Measurements from ENCODE around the gene KLHL42. TPM values are rescaled to one million over a fixed set of nuclear protein-coding genes. Genes with fewer than 3 reads are reported as not detected.

Gene KLHL42
- total RNA-seq, 1 donor from 2014 or later: 21.3 TPM

DNA sequence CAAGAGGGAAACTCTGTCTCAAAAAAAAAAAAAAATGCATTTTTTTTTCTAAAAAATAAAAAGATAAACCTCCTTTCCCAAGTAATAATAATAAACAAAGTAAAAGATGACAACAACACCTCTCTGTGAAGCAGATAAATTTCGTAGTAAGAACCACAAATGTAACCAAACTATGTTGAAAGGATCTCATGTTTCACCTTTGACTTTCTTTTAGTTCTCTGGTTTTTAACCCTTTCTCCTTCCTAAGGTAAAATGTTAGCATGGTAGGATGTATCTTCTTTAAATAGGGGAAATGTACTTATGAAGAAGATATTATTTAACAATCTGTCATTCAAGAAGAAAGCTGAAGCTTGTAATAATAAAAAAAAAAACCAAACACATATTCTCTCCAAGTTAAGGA lies 1.8 kb upstream of the KLHL42 start:
- DNase-seq (ENCODE audit: low read depth) (no peak), FAIRE-seq (no peak)
- no peak overlapping the region for H3K4me3 ChIP-seq (ENCODE audit: low read depth, low read length)
- H3K36me3 ChIP-seq (ENCODE audit: control insufficient read depth, insufficient read depth, low read length): peaks cover 1% of the 10 kb centered on the region
- H3K27me3 ChIP-seq (ENCODE audit: control insufficient read depth, insufficient read depth, low read length): no peaks in the 10 kb centered on the region
- TF ChIP-seq, protein P1, sequence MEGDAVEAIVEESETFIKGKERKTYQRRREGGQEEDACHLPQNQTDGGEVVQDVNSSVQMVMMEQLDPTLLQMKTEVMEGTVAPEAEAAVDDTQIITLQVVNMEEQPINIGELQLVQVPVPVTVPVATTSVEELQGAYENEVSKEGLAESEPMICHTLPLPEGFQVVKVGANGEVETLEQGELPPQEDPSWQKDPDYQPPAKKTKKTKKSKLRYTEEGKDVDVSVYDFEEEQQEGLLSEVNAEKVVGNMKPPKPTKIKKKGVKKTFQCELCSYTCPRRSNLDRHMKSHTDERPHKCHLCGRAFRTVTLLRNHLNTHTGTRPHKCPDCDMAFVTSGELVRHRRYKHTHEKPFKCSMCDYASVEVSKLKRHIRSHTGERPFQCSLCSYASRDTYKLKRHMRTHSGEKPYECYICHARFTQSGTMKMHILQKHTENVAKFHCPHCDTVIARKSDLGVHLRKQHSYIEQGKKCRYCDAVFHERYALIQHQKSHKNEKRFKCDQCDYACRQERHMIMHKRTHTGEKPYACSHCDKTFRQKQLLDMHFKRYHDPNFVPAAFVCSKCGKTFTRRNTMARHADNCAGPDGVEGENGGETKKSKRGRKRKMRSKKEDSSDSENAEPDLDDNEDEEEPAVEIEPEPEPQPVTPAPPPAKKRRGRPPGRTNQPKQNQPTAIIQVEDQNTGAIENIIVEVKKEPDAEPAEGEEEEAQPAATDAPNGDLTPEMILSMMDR (IDR thresholded peaks at IDR 0.05; ENCODE audit: insufficient read depth, low read length, severe bottlenecking): no peak

DNA sequence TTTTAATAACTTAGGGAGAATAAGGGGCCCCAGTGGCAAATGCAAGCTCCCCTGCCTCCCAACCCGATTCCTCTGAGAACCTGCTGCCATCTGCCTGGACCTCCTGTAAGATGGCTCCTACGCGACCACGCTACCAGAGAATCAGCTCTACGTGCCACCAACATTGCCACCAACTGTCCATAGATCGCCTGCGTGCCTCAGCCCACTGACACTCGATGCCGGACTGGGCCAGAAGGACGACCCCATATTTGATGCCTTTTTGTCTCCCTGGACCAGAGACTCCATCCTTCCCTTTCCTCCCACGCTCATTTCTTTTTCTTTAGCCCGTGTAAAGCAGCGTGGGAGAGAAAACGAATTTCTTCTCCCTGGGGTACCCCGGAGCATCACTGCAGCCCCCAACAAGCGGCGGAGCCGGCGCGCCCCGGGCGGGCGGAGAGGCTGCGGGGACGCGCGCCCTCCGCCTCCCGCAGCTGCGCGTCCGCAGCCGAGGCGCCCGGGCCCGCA lies 565 bp upstream of the KLHL42 start:
- Histone ChIP-seq H3K36me3 (ENCODE audit: control insufficient read depth, insufficient read depth, low read length) (peaks cover 1% of the 10 kb centered on the region), H3K27me3 (ENCODE audit: control insufficient read depth, insufficient read depth, low read length) (no peaks in the 10 kb centered on the region), H3K4me3 (ENCODE audit: low read depth, low read length) (peak overlapping the region; percentile 57)
- DNase-seq (ENCODE audit: low read depth): no peak
- TF ChIP-seq, protein P1 (IDR thresholded peaks at IDR 0.05; ENCODE audit: insufficient read depth, low read length, severe bottlenecking): no peak
- FAIRE-seq: no peak

DNA sequence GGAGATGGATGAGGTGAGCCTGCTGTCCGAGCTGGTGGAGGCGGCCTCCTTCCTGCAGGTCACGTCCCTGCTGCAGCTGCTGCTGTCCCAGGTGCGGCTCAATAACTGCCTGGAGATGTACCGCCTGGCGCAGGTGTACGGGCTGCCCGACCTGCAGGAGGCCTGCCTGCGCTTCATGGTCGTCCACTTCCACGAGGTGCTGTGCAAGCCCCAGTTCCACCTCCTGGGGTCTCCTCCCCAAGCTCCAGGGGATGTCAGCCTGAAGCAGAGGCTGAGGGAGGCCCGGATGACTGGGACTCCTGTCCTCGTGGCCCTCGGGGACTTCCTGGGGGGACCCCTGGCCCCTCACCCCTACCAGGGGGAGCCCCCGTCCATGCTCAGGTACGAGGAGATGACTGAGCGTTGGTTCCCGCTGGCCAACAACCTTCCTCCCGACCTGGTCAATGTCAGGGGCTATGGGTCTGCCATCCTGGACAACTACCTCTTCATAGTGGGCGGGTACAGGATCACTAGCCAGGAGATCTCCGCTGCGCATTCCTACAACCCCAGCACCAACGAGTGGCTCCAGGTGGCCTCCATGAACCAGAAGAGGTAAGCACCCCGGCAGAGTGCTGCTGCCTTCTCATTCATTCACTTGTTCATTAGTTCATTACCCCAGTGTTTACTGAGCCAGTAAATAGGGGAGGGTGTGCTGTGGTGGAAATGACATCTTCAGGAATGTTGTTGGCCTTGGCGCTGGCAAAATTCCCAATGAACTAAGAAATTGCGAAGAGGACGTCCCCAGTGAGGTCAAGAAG lies 777 bp downstream of the KLHL42 start:
- TF ChIP-seq, protein P1 (IDR thresholded peaks at IDR 0.05; ENCODE audit: insufficient read depth, low read length, severe bottlenecking): no peak
- H3K36me3 ChIP-seq (ENCODE audit: control insufficient read depth, insufficient read depth, low read length): peaks cover 1% of the 10 kb centered on the region
- H3K27me3 ChIP-seq (ENCODE audit: control insufficient read depth, insufficient read depth, low read length): no peaks in the 10 kb centered on the region
- peak overlapping the region; percentile 57 for H3K4me3 ChIP-seq (ENCODE audit: low read depth, low read length)
- DNase-seq (ENCODE audit: low read depth) (peak; percentile 57), FAIRE-seq (no peak)

DNA sequence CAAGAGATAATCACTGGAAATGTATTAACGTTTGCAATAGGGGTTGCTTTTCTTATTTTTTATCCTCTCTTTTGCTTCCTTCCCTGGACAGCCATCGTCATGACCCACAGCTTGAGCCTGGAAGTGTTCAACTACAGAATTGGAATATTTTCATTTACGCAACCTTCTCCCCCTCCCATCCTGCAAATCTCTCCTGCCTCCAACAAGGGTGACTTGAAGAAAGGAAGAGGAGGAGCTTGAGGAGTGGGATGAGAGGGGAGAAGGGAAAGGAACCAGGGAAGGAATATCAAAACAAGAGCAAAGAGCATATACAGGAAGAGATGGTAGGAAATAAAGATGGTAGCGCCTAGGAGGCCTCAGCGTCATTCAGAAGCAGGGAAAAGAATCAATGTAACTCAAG lies 1.6 kb downstream of the KLHL42 start:
- FAIRE-seq (no peak), DNase-seq (ENCODE audit: low read depth) (no peak)
- TF ChIP-seq, protein P1 (IDR thresholded peaks at IDR 0.05; ENCODE audit: insufficient read depth, low read length, severe bottlenecking): no peak
- H3K36me3 ChIP-seq (ENCODE audit: control insufficient read depth, insufficient read depth, low read length): peaks cover 1% of the 10 kb centered on the region
- H3K4me3 ChIP-seq (ENCODE audit: low read depth, low read length): no peak overlapping the region
- no peaks in the 10 kb centered on the region for H3K27me3 ChIP-seq (ENCODE audit: control insufficient read depth, insufficient read depth, low read length)

DNA sequence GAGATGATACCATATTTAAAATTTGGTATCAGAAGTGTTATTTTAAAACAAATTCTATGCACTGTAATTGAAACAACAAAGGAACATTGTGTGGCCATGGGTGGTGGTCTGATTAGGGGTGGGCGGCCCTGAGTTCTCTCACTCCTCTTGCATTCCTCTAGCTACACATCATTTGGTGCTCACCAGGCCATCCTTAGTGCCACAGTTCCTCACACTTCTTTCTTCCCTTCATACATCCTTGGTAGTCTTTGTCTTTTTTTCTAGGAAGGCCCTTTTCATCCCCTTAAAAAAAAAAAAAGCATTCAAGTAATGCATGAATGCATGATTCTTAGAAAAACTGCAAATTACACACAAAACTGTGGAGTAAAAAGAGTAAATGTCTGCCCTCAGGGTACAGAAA lies 2.4 kb downstream of the KLHL42 start:
- peaks cover 1% of the 10 kb centered on the region for H3K36me3 ChIP-seq (ENCODE audit: control insufficient read depth, insufficient read depth, low read length)
- DNase-seq (ENCODE audit: low read depth): no peak
- no peak for FAIRE-seq
- no peaks in the 10 kb centered on the region for H3K27me3 ChIP-seq (ENCODE audit: control insufficient read depth, insufficient read depth, low read length)
- TF ChIP-seq, protein P1 (IDR thresholded peaks at IDR 0.05; ENCODE audit: insufficient read depth, low read length, severe bottlenecking): no peak
- no peak overlapping the region for H3K4me3 ChIP-seq (ENCODE audit: low read depth, low read length)
